HEK293 (cell line): Measurements from ENCODE around the gene HDAC8.

Experiments used
- CTCF ChIP-seq: fragments of 450-650 bp; formaldehyde crosslinking; IDR thresholded peaks from 2 replicates; pipeline ENCODE4 v1.5.1; 2016; ENCODE audit warnings: missing biosample characterization, missing genetic modification characterization
- MZF1 ChIP-seq: fragments of 450-650 bp; formaldehyde crosslinking; IDR thresholded peaks from 2 replicates; pipeline ENCODE4 v1.5.1; 2017; ENCODE audit warnings: missing biosample characterization, missing genetic modification characterization, borderline replicate concordance
- ZBTB7A ChIP-seq: fragments of 450-650 bp; formaldehyde crosslinking; IDR thresholded peaks from 2 replicates; pipeline ENCODE4 v1.5.1; 2016; ENCODE audit warnings: low read depth, missing biosample characterization, missing genetic modification characterization
- ZNF18 ChIP-seq: fragments of 450-650 bp; formaldehyde crosslinking; IDR thresholded peaks from 2 replicates; pipeline ENCODE4 v1.5.1; 2016; ENCODE audit warnings: missing biosample characterization, missing genetic modification characterization
- ZNF501 ChIP-seq: fragments of 450-650 bp; formaldehyde crosslinking; IDR thresholded peaks from 2 replicates; pipeline ENCODE4 v1.5.1; 2016; ENCODE audit warnings: missing biosample characterization, missing genetic modification characterization
- ZNF521 ChIP-seq: fragments of 450-650 bp; formaldehyde crosslinking; IDR thresholded peaks from 2 replicates; pipeline ENCODE4 v1.5.1; 2017; ENCODE audit warnings: missing biosample characterization, mild to moderate bottlenecking, missing genetic modification characterization

GRCh38 chrX:72352786-72353185 is 219.9 kb downstream of the HDAC8 start:
- no peak for TF ChIP-seq CTCF (tag by site-specific recombination)
- TF ChIP-seq ZNF501 = no peak
- no peak for TF ChIP-seq ZNF521
- no peak for TF ChIP-seq ZNF18
- no peak for TF ChIP-seq MZF1 (tag by site-specific recombination)
- no peak for TF ChIP-seq ZBTB7A
